Endothelial cell (in vitro differentiated cells): ENCODE results near the gene CALB2. TPM values are rescaled to one million over a fixed set of nuclear protein-coding genes. Genes with fewer than 3 reads are reported as not detected.
A peak's percentile ranks its signal among the peaks of the same experiment; 100 is the strongest.

Source experiments
- DNase-seq: peaks from one replicate; pipeline ENCODE4 v3.0.0; 2021; ENCODE audit warnings: low spot score
- H3K27ac Mint-ChIP-seq: one replicate; pipeline ENCODE4 v1.8.0; 2021; ENCODE audit warnings: mixed read lengths, inconsistent platforms; ENCODE audit not compliant: unreplicated experiment
- H3K27me3 Mint-ChIP-seq: one replicate; pipeline ENCODE4 v1.8.0; 2021; ENCODE audit warnings: mild to moderate bottlenecking, moderate library complexity, mixed read lengths, inconsistent platforms; ENCODE audit not compliant: unreplicated experiment
- H3K36me3 Mint-ChIP-seq: one replicate; pipeline ENCODE4 v1.8.0; 2021; ENCODE audit warnings: mild to moderate bottlenecking, low read depth, mixed read lengths, inconsistent platforms; ENCODE audit not compliant: unreplicated experiment
- H3K4me1 Mint-ChIP-seq: one replicate; pipeline ENCODE4 v1.8.0; 2021; ENCODE audit warnings: mild to moderate bottlenecking, mixed read lengths, inconsistent platforms; ENCODE audit not compliant: unreplicated experiment
- H3K4me3 Mint-ChIP-seq: one replicate; pipeline ENCODE4 v1.8.0; 2021; ENCODE audit warnings: mild to moderate bottlenecking, mixed read lengths, inconsistent platforms; ENCODE audit not compliant: unreplicated experiment
- H3K9me3 Mint-ChIP-seq: one replicate; pipeline ENCODE4 v1.8.0; 2021; ENCODE audit warnings: mixed read lengths, inconsistent platforms; ENCODE audit not compliant: unreplicated experiment
- total RNA-seq: library from RNA; stranded (reverse); fragmentation: NEBNext Ultra II Directional; extraction: Animal tissue kit (Norgen Biotek cat#: 25700); gene quantifications from one replicate; pipeline ENCODE4 v1.2.1, GENCODE V29; 2021; ENCODE audit not compliant: unreplicated experiment
- TF ChIP-seq, protein P1 (sequence below): fragments of 200-600 bp; sonication (generic); IDR thresholded peaks from one replicate; pipeline ENCODE4 v1.5.0; 2021; ENCODE audit warnings: antibody characterized with exemption; ENCODE audit not compliant: unreplicated experiment

CALB2 gene
- total RNA-seq, 1 donor from 2014 or later = 12.9 TPM

DNA sequence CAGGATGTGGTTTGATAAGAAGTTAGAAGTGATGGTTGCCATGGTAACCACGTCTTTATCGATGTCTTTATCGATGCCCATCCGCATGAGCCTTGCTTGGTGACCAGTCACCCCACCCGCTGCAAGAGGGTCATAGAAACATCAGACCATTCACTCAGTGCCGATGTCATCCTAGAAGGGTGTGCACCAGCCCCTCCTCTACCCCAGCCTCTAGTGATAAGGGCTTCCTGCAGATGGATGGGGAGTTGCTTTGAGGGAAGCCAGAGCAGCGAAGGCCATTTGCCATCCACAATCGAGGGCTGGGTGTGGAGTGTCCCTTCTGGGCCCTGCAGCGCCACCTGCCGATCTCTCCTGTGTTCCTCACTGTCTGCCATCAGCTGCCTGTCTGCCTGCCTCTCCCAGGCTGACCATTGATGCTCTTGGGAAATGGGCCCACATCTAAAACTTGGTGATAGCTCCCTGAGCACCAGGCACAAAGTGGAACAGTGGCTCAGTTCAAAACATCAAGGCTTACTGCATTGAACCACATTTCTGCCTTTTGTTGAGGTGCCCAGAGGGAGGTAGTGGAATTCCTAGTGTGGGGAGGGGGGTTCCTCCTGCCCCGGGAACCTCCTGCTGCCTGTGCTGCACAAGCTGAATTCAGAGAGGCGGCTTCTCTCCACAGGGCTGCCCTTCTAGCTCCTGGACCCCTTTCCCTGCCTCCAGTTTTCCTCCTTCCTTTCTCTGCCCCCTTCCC, 8.9 kb downstream of the CALB2 start:
- Mint-ChIP-seq H3K4me3 (no peak overlapping the region), H3K27ac (no peak overlapping the region), H3K36me3 (no peaks in the 10 kb centered on the region), H3K4me1 (no peaks in the 10 kb centered on the region), H3K27me3 (peaks cover 6% of the 10 kb centered on the region), H3K9me3 (no peaks in the 10 kb centered on the region)
- DNase-seq = peak; percentile 86
- TF ChIP-seq, protein P1, sequence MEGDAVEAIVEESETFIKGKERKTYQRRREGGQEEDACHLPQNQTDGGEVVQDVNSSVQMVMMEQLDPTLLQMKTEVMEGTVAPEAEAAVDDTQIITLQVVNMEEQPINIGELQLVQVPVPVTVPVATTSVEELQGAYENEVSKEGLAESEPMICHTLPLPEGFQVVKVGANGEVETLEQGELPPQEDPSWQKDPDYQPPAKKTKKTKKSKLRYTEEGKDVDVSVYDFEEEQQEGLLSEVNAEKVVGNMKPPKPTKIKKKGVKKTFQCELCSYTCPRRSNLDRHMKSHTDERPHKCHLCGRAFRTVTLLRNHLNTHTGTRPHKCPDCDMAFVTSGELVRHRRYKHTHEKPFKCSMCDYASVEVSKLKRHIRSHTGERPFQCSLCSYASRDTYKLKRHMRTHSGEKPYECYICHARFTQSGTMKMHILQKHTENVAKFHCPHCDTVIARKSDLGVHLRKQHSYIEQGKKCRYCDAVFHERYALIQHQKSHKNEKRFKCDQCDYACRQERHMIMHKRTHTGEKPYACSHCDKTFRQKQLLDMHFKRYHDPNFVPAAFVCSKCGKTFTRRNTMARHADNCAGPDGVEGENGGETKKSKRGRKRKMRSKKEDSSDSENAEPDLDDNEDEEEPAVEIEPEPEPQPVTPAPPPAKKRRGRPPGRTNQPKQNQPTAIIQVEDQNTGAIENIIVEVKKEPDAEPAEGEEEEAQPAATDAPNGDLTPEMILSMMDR = peak; percentile 66

DNA sequence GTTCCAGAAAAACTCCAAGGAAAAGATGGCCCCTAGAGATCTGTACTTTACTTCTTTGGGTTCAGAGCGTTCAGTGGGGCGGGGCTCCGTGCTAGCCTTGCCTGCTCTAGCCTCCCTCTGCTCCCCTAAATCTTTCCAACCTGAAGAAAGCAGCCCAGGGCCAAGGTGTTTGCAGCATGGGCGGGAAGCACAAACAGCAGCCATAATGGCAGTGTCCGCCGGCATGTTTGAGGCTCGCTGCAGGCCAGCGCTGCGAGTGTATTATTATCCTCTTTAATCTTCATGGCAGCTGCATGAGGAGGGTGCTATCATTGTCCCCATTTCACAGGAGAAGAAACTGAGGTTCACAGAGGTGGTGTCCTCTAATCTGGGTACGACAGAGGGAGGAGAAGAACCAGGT, 10.4 kb downstream of the CALB2 start:
- no peak overlapping the region for H3K27ac Mint-ChIP-seq
- TF ChIP-seq, protein P1 = no peak
- no peaks in the 10 kb centered on the region for H3K36me3 Mint-ChIP-seq
- H3K27me3 Mint-ChIP-seq = peaks cover 6% of the 10 kb centered on the region
- no peak for DNase-seq
- no peaks in the 10 kb centered on the region for H3K4me1 Mint-ChIP-seq
- H3K9me3 Mint-ChIP-seq = no peaks in the 10 kb centered on the region
- no peak overlapping the region for H3K4me3 Mint-ChIP-seq

DNA sequence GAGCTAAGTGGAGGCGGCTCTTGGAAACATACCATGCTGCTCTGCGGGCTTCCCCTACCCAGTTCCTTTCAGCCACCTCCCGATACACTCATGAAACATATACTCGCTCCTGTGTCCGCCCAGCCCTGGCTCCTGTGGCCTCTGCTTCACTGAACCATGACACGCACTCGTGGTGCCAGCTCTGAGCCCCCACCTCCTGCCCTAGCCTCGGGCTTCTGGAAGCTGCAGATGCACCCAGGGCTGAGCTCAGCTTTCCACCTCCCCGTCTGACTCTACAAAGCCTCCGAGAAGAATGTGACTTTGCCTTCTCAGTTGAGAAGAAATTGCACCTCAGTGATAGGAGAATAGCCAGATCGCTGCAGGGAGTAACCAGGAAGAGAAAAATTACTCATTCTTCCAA, 11.0 kb downstream of the CALB2 start:
- H3K4me1 Mint-ChIP-seq = no peaks in the 10 kb centered on the region
- H3K27ac Mint-ChIP-seq = no peak overlapping the region
- no peaks in the 10 kb centered on the region for H3K36me3 Mint-ChIP-seq
- no peak for DNase-seq
- H3K9me3 Mint-ChIP-seq = no peaks in the 10 kb centered on the region
- TF ChIP-seq, protein P1 = no peak
- H3K4me3 Mint-ChIP-seq = no peak overlapping the region
- H3K27me3 Mint-ChIP-seq = peaks cover 6% of the 10 kb centered on the region

DNA sequence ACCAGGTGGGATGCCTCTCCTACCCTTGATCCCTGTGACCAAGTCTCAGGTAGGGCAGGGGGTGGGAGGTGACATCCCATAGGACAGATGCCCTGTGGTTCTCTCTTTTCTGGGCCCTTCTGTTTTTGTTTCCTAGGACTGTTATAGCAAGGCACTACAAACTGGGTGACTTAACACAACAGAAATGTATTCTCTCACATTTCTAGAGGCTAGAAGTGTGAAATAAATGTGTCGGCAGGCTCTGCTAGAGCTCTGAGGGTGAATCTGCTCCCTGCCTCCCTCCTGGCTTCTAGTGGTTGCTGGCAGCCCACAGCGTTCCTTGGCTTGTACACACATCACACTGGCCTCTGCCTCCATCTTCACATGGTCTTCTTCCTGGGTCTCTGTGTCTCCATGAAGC, 12.7 kb downstream of the CALB2 start:
- TF ChIP-seq, protein P1 = no peak
- no peak for DNase-seq
- Mint-ChIP-seq H3K4me1 (no peaks in the 10 kb centered on the region), H3K4me3 (no peak overlapping the region), H3K36me3 (peaks cover under 1% of the 10 kb centered on the region), H3K9me3 (no peaks in the 10 kb centered on the region), H3K27me3 (peaks cover 6% of the 10 kb centered on the region), H3K27ac (no peak overlapping the region)

DNA sequence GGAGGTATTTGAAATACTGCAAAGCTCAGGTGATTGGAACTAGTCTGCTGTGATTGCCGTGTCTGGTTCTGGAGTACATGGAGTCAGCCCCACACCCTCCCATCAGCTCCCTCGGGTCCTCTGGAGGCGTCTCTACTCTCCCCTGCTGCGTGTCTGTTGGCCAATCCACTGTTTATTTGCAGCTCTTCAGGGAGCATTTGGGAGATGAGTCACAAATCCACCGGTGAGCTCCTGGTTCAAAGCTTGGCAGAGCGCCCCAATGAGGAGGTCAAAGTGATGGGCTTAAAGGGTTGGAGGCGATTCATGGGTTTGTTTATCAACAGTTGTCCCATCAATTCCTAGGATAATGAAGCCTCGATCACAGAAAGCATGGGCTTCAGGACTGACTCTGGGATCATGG, 14.6 kb downstream of the CALB2 start:
- peaks cover 9% of the 10 kb centered on the region for H3K27me3 Mint-ChIP-seq
- TF ChIP-seq, protein P1 = no peak
- H3K27ac Mint-ChIP-seq = no peak overlapping the region
- no peaks in the 10 kb centered on the region for H3K9me3 Mint-ChIP-seq
- no peak overlapping the region for H3K4me3 Mint-ChIP-seq
- H3K4me1 Mint-ChIP-seq = no peaks in the 10 kb centered on the region
- H3K36me3 Mint-ChIP-seq = peaks cover 6% of the 10 kb centered on the region
- DNase-seq = no peak
